22Rv1 (cell line): Measurements from ENCODE around the gene GPR142.

Experiments used
- H3K27ac ChIP-seq: fragments of 450-650 bp; 2 replicates; pipeline ENCODE4 v1.5.1; 2017
- ZFX ChIP-seq: fragments of 450-650 bp; IDR thresholded peaks from 2 replicates; pipeline ENCODE4 v1.6.1; 2017; ENCODE audit warnings: antibody characterized with exemption, borderline replicate concordance
- TF ChIP-seq, protein P1 (sequence below): fragments of 450-650 bp; IDR thresholded peaks from 2 replicates; pipeline ENCODE4 v1.5.1; 2017; ENCODE audit warnings: mild to moderate bottlenecking

Gene GPR142

DNA sequence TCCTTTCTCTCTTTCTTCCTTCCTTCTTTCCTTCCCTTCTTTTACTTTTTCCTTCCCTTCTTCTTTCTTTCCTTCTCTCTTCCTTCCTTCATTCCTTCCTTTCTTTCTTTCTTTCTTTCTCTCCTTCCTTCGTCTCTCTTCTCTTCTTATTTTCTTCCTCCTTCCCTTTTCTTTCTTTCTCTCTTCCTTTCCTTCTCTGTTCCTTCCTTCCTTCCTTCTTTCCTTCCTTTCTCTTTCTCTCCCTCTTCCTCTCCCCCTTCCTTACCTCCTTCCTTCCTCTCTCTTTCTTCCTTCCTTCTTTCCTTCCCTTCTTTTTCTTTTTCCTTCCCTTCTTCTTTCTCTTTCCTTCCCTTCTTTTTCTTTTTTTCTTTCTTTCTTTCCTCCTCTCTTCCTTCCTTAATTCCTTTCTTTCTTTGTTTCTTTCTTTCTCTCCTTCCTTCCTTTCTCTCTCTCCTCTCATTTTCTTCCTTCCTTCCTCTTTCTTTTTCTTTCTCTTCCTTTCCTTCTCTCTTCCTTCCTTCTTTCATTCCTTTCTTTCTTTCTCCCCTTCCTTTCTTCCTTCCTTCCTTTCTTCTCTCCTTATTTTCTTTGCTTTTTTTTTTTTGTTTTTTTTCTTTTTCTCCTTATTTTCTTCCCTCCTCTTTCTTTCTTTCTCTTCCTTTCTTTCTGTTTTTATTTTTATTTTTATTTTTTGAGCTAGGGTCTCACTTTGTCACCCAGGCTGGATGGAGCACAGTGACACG lies 22.8 kb downstream of the GPR142 start:
- TF ChIP-seq, protein P1, sequence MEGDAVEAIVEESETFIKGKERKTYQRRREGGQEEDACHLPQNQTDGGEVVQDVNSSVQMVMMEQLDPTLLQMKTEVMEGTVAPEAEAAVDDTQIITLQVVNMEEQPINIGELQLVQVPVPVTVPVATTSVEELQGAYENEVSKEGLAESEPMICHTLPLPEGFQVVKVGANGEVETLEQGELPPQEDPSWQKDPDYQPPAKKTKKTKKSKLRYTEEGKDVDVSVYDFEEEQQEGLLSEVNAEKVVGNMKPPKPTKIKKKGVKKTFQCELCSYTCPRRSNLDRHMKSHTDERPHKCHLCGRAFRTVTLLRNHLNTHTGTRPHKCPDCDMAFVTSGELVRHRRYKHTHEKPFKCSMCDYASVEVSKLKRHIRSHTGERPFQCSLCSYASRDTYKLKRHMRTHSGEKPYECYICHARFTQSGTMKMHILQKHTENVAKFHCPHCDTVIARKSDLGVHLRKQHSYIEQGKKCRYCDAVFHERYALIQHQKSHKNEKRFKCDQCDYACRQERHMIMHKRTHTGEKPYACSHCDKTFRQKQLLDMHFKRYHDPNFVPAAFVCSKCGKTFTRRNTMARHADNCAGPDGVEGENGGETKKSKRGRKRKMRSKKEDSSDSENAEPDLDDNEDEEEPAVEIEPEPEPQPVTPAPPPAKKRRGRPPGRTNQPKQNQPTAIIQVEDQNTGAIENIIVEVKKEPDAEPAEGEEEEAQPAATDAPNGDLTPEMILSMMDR, result no peak
- TF ChIP-seq ZFX, result no peak
- H3K27ac ChIP-seq, result no peak overlapping the region

DNA sequence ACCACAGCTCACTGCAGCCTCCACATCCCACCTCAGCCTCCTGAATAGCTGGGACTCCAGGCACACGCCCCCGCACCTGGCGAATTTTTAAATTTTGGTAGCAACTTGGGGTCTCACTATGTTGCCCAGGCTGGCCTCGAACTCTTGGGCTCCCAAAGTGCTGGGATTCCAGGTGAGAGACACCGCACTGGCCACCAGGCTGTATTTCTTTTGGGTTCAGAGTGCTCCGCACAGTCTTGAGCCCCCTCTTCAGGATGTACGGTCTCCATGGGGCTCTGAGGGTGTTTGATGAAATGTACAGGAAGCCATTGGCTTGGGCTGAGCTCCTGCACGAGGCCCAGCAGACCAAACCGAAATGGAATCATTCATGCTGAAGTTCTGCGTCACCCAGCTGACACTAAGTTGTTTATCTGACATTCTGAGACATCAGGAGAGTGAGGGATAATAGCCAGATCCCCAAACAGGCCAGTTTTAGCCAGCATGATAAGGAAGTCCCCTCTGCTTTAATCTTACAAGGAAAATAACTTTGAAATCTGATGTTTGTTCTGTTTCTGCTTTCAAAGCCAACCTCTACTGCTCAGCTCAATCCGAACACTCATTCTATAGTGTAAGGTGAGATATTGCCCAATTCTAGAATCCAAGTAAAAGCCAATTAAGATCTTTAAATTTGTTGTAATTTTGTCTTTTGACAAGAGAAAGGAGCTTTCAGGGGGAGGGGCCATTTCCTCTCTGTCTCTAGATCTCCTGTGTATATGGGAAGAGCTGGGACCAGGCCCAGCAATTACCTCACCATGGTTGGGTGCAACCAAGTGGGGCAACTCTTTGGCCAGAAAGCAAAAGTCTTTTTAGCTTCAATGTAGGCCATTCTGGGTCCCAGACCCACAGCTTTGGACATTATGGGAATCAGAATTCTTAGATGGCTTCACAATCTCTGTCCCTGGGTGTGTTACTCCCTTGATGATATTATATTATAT lies 23.7 kb downstream of the GPR142 start:
- no peak overlapping the region for H3K27ac ChIP-seq

DNA sequence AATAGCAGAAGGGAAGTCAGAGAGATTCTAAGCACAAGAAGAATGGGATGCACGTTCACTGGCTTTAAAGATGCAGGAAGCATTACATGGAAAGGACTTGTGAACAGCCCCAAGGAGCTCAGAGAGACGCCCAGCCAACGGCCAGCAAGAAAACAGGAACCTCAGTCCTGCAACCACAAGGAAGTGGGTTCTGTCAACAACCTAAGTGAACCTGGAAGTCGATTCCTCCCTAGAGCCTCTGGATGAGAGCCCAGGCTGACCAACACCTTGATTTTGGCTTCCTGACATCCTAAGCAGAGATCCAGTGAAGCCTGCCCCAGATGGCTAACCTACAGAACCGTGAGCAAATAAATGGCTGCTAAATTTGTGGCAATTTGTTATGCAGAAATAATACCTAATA lies 24.5 kb downstream of the GPR142 start:
- TF ChIP-seq, protein P1, result no peak
- TF ChIP-seq ZFX, result no peak
- H3K27ac ChIP-seq, result no peak overlapping the region

More for the DNA sequence above, 23.7 kb downstream of the GPR142 start:
- TF ChIP-seq, protein P1, result no peak
- no peak for TF ChIP-seq ZFX

DNA sequence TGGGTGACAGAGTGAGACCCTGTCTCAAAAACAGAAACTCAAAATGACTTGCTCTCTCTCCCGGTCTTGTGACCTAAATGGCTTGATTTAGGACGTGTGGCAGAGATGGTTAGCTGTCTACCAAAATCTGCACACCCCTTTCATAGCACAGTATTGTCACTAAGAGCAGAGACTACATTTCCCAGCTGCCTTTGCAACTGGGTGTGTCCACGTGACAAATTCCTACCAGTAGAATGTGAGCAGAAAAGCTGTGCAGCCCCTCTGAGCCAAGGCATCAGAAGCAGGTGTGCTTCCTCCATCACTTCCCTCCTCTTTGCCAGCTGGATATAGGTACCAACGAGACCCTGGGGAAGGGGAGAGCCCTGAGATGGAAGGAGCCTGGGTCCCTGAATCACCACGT lies 25.5 kb downstream of the GPR142 start:
- TF ChIP-seq, protein P1, result no peak
- TF ChIP-seq ZFX, result no peak
- no peak overlapping the region for H3K27ac ChIP-seq

DNA sequence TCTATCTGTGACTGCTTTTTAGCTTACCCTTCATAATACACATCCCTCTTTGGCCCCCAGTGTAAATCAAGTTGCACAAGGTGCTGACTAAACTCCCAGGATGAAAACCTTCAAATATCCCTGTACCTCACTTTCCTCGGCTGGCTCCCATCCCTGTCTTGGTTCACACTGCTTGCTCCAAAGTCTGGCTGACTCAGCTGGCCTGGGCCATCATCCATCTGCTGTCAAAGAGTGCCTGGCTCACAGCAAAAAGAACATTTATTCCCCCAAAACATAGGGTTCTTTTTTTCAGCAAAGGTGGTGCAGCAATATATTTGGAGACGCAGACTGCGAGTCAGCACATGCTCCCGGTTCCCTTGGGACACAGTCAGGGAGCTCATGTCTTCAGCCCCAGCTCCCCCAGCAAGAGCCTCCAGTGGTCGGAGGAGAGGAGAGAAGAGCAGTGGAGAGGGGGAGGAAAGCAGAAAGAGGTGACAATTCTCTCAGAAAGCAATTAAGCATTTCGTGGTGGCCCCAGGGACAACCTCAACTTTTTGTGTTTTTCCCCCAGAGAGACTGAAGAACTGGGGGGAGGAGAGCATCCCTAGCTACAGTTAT lies 26.1 kb downstream of the GPR142 start:
- H3K27ac ChIP-seq, result no peak overlapping the region
- no peak for TF ChIP-seq ZFX
- TF ChIP-seq, protein P1, result no peak

DNA sequence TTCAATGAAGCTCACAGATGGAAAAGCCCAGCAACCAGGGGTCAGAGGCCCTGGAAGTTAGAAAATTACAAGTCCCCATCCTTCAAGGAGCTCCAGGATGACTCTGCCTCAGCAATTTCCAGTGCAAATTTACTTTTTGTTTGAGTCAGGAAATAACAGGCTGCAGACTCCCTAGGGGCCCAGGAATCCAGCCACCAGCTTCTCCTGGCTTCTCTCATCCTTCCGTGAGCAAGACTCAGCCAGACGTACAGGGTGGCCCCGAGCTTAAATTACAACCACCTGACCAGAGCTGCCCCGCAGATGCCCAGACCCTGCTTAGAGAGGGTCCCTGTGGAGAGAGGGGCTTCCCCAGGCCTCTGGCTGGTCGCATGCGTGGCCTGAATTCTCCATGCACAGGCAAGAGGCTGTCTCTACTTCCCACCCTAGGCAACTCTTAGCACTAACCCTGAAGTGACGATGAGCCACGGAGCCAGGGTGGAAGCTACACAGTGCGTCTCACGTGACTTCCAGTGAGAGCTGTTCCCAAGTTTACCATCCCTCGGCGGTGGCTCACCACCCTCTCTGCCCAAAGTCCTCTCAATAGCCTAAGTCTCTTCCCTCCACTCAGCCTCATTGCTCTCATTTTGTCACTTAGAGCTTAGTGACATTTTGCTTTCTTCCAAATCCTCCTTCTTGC lies 27.1 kb downstream of the GPR142 start:
- no peak for TF ChIP-seq ZFX
- TF ChIP-seq, protein P1, result no peak

More for the DNA sequence above, 27.1 kb downstream of the GPR142 start:
- H3K27ac ChIP-seq, result no peak overlapping the region
